ENCODE results near the gene ZNF592.

The ZNF592 gene

DNA sequence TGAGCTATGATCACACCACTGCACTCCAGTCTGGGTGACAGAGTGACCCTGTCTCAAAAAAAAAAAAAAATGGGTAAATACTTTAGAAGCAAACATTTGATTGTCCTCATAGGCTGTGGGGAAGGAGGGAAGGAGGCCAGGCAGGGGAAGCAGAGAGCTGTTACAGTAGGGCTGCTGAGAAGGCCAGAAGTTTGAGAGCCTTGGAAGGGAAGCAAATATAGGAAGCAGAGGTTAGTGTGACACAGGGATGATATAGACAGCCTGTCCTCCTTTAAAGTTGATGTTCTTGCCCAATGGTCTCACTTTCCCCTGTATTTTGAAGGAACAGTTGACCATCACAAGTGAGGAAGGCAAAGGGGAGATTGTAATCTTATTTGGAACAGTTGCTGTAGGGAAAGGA is 63.4 kb downstream of the ZNF592 start:
- DNase-seq (ENCODE audit: low read depth in 1 of 2, low spot score in 1 of 2): no peak
- Histone ChIP-seq H3K4me3 (replicated peaks; ENCODE audit: insufficient read depth, low read length) (no peak overlapping the region), H3K27me3 (ENCODE audit: insufficient read depth, poor library complexity, severe bottlenecking) (no peaks in the 10 kb centered on the region), H3K27ac (replicated peaks) (no peak overlapping the region)
- TF ChIP-seq REST (IDR thresholded peaks at IDR 0.05; ENCODE audit: insufficient replicate concordance, low read depth): no peak
- TF ChIP-seq GABPA (IDR thresholded peaks at IDR 0.05; ENCODE audit: low read depth): no peak
- TF ChIP-seq SPI1 (IDR thresholded peaks at IDR 0.05; ENCODE audit: borderline replicate concordance, low read depth): no peak
- TF ChIP-seq POLR2AphosphoS5 (IDR thresholded peaks at IDR 0.05; ENCODE audit: low read depth): no peak
- TF ChIP-seq CTCF (IDR thresholded peaks at IDR 0.05; ENCODE audit: insufficient read depth, low read length): no peak

DNA sequence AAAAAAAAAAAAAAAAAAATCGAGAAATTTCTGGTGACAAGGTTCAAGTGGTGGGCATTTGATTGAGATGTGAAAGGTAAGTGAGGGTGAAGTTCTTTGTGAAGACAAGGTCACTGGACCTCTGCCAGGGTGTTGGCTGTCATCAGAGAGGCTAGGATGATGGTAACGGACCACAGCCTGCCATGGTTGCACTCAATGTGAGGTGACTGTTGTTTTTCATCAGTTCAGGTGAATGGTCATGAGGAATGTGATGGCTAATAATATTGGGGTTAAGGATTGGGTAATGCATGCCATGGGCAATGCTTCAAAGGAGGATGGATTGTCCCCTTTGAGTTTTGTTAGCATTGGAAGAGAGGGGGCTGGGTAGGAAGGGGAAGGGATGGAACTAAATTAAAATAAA is 64.5 kb downstream of the ZNF592 start:
- no peak overlapping the region for H3K4me3 ChIP-seq (replicated peaks; ENCODE audit: insufficient read depth, low read length)
- no peaks in the 10 kb centered on the region for H3K27me3 ChIP-seq (ENCODE audit: insufficient read depth, poor library complexity, severe bottlenecking)
- no peak for DNase-seq (ENCODE audit: low read depth in 1 of 2, low spot score in 1 of 2)
- no peak for TF ChIP-seq GABPA (IDR thresholded peaks at IDR 0.05; ENCODE audit: low read depth)
- TF ChIP-seq POLR2AphosphoS5 (IDR thresholded peaks at IDR 0.05; ENCODE audit: low read depth): no peak
- TF ChIP-seq REST (IDR thresholded peaks at IDR 0.05; ENCODE audit: insufficient replicate concordance, low read depth): no peak
- TF ChIP-seq SPI1 (IDR thresholded peaks at IDR 0.05; ENCODE audit: borderline replicate concordance, low read depth): no peak
- no peak for TF ChIP-seq CTCF (IDR thresholded peaks at IDR 0.05; ENCODE audit: insufficient read depth, low read length)
- no peak overlapping the region for H3K27ac ChIP-seq (replicated peaks)

GRCh38 chr15:84813435-84813834 is 65.0 kb downstream of the ZNF592 start:
- no peaks in the 10 kb centered on the region for H3K27me3 ChIP-seq (ENCODE audit: insufficient read depth, poor library complexity, severe bottlenecking)
- H3K4me3 ChIP-seq (replicated peaks; ENCODE audit: insufficient read depth, low read length): no peak overlapping the region
- no peak for DNase-seq (ENCODE audit: low read depth in 1 of 2, low spot score in 1 of 2)
- no peak overlapping the region for H3K27ac ChIP-seq (replicated peaks)
- TF ChIP-seq GABPA (IDR thresholded peaks at IDR 0.05; ENCODE audit: low read depth): no peak
- no peak for TF ChIP-seq REST (IDR thresholded peaks at IDR 0.05; ENCODE audit: insufficient replicate concordance, low read depth)
- TF ChIP-seq POLR2AphosphoS5 (IDR thresholded peaks at IDR 0.05; ENCODE audit: low read depth): no peak
- TF ChIP-seq CTCF (IDR thresholded peaks at IDR 0.05; ENCODE audit: insufficient read depth, low read length): no peak

All from HL-60 (cell line).